ENCODE data around the gene RPP38.

RPP38 gene

GRCh38 chr10:15152556-15152955, 55.4 kb downstream of the RPP38 start:
- no peak for TF ChIP-seq ZNF274 (IDR thresholded peaks at IDR 0.05; ENCODE audit: low read depth, low read length)
- H3K4me3 ChIP-seq (ENCODE audit: low read length): no peak overlapping the region
